ENCODE measurements around the gene KRTAP12-4.
"Not testable (repeated sequence)": the region's sequence is repeated elsewhere in the genome, so short reads cannot be mapped to it uniquely, and the experiment has no call there.

KRTAP12-4 gene

GRCh38 chr21:44686843-44687561, 32.5 kb upstream of the KRTAP12-4 start:
- DNase-seq: no peak

GRCh38 chr21:44686000-44686781, 31.7 kb upstream of the KRTAP12-4 start:
- DNase-seq: no peak

- not testable (repeated sequence) for DNase-seq
These were observed 30.6 kb upstream of the KRTAP12-4 start for GRCh38 chr21:44685050-44685449.

DNA sequence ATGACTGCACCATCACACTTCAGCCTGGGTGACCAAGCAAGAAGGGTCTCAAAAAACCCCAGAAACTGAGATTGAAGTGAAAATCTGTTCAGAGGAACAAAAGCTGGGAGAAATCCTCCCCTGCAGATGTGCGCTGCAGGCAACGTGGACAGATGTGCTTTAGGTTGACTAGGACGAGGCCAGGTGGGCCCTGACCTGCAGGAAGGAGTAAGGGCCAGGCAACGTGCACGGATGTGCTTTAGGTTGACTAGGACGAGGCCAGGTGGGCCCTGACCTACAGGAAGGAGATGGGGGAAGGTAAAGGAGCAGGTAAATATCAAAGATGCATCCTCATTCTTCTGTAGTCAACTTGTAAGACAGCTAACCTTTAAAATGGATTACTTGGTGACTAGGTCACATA, 30.0 kb upstream of the KRTAP12-4 start:
- DNase-seq: no peak

DNA sequence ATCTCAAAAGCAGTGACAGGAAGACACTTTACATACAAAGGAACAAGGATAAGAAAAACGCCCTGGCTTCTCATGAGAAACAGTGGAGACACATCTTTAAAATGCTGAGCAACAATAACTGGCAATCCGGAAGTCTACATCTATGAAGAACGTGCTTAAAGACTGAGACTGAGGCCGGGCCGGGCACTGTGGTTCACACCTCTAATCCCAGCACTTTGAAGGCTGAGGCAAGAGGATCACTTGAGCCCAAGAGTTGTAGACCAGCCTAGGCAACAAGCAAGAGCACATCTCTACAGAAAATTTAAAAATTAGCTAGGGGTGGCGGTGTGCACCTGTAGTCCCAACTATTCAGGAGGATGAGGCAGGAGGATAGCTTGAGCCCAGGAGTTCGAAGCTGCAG, 29.6 kb upstream of the KRTAP12-4 start:
- DNase-seq: no peak

DNA sequence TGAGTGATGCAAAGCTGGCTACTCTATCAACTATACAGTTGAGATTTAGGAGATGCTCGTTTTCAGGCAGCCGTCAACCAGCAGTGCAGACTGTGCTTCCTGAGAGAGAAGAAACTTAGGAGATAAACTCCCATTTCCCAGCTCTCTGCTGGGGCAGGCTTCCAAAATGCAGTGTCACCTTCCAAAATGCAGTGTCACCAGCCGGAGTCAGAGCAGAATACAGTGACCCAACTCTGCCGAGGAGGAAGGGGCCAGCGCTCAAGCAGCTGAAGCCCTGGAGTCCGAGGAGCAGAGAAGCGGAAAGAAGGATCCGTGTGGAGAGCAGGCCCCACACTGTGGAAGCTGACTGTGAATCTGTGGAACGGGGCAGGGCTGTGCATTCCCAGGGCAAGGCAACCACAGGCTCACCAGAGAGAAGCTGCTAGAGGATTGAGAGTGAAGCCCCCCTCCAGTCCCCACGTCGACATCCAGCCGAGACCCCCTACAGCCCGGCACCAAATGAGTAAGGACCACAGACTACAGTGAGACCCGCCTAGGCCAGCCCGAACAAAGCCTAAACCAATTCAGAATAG, 28.2 kb upstream of the KRTAP12-4 start:
- no peak for DNase-seq

DNA sequence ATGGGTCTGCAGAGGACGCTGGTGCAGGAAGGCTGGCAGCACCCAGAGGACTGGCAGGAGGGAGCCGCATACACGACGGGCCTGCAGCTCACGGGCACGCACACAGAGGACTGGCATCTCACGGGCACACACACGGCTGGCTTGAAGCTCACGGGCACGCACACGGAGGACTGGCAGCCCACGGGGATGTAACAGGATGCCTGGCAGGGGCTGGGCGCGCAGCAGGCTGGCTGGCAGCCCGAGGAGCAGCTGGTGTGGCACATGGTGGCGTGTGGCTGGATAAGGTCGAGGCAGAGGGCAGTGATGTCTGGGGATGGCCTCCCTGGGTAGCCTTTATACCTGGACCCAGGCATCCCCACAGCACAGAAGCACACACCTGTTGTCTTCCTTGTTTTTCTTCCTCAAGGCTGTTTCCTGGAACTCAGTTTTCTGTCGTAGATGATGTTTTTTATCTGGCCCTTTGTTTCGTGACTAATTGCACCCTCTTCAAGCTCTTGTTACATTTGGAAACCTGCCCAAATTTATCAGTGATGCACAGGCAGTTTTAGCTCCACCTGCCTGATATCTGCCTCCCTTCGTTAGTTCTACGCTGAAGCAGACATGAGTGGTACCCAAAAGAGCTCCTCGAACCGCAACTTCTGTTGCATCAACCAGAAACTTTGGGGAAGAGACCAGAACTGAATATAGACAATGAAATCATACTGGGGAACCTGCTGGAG, 27.6 kb upstream of the KRTAP12-4 start, which contains the start of gene KRTAP12-1:
Gene KRTAP12-1 (minus strand): TSS at position 303 of the 719 bp plus-strand sequence. CDS start 40 bp downstream, at position 263.
- DNase-seq: no peak

DNA sequence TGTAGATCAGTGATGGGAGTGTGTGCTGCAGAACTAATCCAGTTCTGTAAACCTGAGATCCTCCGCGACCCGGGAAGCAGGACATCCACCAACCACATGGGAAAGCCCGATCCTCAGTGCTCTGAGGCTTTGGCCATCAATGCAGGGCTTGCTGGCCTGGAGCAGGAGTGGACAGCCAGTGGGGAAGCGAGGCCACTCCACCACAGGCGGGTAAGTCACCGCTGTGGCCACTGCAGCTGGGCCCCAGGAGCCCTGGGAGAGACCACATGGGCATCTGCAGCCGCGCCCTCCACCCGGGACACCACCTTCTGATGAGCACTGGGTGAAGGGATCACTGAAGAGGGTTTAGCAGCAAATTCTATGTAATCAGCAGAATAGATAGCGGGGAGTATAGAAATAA, 26.7 kb upstream of the KRTAP12-4 start:
- no peak for DNase-seq

- DNase-seq: no peak
These were observed 23.4 kb upstream of the KRTAP12-4 start for GRCh38 chr21:44677881-44678280.

GRCh38 chr21:44671911-44672310, 17.5 kb upstream of the KRTAP12-4 start:
- no peak for DNase-seq

DNA sequence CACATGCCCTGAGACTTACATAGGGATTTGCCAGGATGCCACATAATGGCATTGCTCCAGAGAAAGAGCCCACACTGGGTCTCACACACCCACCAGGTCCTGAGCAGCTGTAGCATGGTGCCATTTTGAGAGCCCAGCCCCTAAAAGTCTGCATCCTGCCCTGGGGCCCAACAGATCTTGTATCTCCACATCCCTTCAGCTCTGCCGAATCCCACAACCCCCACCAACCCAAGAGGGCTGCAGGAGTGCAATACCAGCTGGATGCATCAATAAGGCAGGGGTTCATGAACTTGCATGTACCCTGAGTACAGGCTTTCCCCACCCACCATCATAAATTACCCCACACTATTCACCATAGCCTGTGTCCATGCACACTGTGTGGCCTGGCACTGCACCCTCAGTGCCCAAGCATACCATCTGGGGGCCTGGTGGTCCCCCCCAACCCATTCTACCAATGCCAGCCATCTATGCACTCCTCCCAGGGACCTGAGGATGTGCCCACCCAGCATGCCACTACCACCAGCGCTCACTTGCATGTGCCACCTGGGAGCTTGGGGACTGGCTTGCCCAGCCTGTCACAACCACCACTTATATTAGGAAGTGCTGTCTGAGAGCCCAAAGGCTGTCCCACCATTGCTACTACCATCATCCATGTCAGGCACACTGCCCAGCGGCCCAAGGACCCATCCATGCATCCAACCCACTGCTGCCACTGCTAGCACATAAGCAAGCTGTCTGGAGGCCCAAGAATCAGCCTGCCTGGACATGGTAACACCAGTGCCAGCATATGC, 16.4 kb upstream of the KRTAP12-4 start:
- DNase-seq: no peak

GRCh38 chr21:44667612-44668011, 13.2 kb upstream of the KRTAP12-4 start:
- DNase-seq: no peak

- no peak for DNase-seq
These were observed 12.2 kb upstream of the KRTAP12-4 start, which contains the start of gene KRTAP12-2 for GRCh38 chr21:44666401-44667320. Gene KRTAP12-2 (minus strand): TSS chr21:44666927. CDS start chr21:44666886, 41 bp downstream.

GRCh38 chr21:44664691-44665090, 10.2 kb upstream of the KRTAP12-4 start:
- no peak for DNase-seq

DNA sequence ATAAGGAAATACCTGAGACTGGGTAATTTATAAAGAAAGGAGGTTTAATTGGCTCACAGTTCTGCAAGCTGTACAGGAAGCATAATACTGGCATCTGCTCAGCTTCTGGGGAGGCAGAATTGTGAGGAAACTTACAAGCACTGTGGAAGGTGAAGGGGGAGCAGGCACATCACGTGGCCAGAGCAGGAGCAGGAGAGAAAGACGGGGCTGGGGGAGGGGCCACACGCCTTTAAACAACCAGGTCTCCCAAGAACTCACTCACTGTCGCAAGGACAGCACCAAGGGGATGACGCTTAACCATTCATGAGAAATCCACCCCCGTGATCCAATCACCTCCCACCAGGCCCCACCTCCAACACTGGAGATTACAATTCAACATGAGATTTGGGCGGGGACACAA, 7.1 kb upstream of the KRTAP12-4 start:
- not testable (repeated sequence) for DNase-seq

DNA sequence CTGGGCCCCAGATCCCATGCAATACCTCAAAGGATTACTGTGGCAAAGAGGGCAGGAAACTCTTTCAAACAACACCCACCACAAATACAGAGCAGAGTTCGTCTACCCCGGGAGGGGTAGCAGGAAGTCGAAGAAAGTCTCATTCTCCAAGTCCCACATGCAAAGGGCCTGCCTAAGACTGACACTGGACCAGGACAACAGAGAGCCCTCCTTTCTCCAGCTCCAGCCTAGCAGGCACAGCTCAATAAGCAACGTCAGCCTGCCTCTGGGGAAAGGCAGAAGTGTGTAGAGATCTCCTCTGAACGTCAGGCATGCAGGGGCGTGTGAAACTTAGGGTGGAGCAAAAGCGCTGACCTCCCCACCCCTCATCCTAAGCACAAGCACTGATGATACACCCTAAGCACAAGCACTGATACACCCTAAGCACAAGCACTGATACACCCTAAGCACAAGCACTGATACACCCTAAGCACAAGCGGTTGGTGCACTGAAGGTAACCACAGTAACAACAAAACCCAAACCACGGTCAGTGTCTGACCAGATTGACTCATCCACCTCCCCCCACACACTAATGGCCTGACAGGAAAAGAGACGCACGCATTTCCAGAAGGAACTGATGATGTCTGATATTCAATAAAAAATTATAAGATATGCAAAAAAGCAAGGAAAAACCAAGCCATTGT, 4.6 kb upstream of the KRTAP12-4 start:
- no peak for DNase-seq

DNA sequence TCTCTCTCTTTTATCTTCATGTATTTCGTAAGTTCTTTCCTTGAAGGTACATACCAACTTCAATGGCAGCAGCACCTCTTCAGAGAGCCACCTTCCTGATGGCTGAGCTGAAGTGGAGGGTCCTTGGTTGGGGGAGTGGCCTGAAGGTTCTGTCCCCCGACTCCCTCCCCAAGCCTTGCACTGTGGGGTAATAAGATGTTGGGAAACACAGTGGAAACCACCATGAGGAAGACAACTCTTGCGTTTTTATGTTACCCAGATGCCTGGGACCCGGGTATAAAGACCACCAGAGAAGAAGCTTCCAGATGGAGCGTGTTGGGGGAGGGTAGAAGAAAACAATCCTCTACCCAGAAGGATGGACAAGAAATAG, 4.1 kb upstream of the KRTAP12-4 start:
- no peak for DNase-seq

- DNase-seq: no peak
These were observed 3.4 kb upstream of the KRTAP12-4 start, which contains the start of gene KRTAP12-3 for GRCh38 chr21:44657635-44658540. Gene KRTAP12-3 (plus strand): TSS chr21:44657932. CDS start chr21:44657980, 48 bp downstream.

- DNase-seq: no peak
These were observed 2.4 kb upstream of the KRTAP12-4 start for GRCh38 chr21:44656868-44657267.
